Activated naive CD4-positive, alpha-beta T cell treated with anti-CD3 and anti-CD28 coated beads, Interleukin-2, amount 10 ng/mL, durations not matched to agents 7 days and 5 days (primary cell): ENCODE results near the gene RARG.
A peak's percentile ranks its signal among the peaks of the same experiment; 100 is the strongest.

Source experiments
- CTCF ChIA-PET: fragments of 350-600 bp; sonication (Branson Sonifier 250); formaldehyde crosslinking; loops from one replicate; lab custom pipeline; 2021; ENCODE audit warnings: antibody characterized with exemption; lab: Charles Lee
- DNase-seq: peaks from one replicate; pipeline ENCODE4 v3.0.0-alpha.2; 2020
- H3K27ac Mint-ChIP-seq: one replicate; pipeline ENCODE4 v1.8.0; 2021; ENCODE audit warnings: mild to moderate bottlenecking, moderate library complexity, mixed read lengths
- H3K27me3 Mint-ChIP-seq: one replicate; pipeline ENCODE4 v1.8.0; 2021; ENCODE audit warnings: mild to moderate bottlenecking, mixed read lengths
- H3K36me3 Mint-ChIP-seq: one replicate; pipeline ENCODE4 v1.8.0; 2021; ENCODE audit warnings: mixed read lengths
- H3K4me1 Mint-ChIP-seq: one replicate; pipeline ENCODE4 v1.8.0; 2021; ENCODE audit warnings: mixed read lengths
- H3K4me3 Mint-ChIP-seq: one replicate; pipeline ENCODE4 v1.8.0; 2021; ENCODE audit warnings: mild to moderate bottlenecking, moderate library complexity, mixed read lengths
- H3K9me3 Mint-ChIP-seq: one replicate; pipeline ENCODE4 v1.8.0; 2021; ENCODE audit warnings: mixed read lengths

The RARG gene

DNA sequence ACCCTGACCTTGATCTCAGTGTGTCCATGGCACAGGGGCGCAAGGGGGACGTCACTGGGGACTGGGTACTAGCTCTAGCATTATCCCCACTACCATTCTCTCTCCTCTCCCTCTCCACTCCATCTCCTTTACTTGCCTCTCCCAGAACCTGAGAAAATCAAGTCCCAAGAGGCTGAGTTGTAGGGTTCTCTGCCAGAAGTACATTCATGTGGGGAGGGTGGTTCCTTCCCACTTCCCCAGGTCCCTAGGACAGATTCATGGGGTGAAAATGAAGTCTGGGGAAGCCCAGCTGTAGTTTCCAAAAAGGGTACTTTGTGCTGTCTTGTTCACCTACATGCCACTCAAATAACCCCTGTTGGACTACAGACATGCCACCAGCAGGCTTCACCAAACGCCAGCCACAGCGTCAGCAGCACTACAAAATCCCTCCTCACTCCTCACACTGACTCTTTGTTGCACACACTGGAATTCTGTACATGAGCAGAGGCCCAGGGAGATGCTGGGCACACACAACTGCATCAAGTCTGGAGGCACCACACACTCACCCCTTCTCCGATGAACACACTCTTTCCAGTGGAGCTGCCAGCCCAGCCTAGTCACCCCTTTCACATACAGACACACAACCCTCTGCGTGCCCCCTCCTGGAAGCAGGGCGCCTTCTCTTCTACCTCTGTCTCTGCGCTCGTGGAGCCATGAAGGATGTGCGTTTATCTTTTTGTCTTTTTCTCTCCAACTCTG is 6.9 kb downstream of the RARG start:
- Mint-ChIP-seq H3K27me3 (peaks cover 20% of the 10 kb centered on the region), H3K4me1 (peaks cover 59% of the 10 kb centered on the region), H3K36me3 (peaks cover 4% of the 10 kb centered on the region), H3K9me3 (no peaks in the 10 kb centered on the region), H3K4me3 (no peak overlapping the region), H3K27ac (peak overlapping the region; percentile 75)
- CTCF ChIA-PET, result interaction anchor here (1.2 to 1.8 kb wide), 2 partner anchors 13 to 27 kb away, joined by 4 to 6 read pairs; a partner anchor contains a TSS
- DNase-seq, result no peak

DNA sequence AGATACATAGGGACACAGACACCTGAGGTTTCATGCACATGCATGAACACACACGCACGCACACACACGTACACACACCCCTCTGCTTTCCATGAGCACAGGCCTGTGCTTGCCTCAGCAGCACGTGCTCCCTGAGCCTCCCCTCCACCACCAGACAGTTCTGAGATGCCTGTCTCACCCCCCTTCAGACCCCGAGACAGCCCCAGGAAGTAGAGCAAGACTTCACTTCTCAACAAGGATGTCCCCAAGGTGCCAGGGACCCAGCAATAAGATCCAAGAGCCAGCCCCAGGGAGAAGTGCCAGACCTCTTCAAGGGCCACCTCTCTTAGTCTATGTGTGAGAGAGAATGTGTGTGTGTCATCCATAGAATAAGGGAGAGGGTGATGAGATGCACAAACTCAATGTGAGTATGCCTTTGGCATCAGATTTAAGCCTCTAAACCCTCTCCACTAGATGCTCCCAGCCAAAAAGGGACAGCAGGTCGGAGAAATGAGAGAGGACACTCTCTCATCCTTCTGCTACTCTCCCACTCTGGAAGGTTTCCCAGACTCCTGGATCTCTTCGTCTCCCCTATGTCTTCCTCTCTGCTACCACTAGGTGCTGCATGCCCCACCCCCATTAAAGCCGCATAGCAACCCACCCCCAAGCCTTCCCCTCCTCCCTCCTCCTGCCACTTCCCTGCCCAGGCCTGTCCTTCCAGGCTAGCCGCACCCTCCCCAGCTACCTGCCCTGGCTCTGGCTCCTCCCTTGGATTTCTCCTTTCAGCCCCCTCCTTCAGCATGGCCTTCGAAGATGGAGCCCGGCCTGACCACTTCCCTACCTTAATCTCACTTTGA is 7.7 kb downstream of the RARG start:
- DNase-seq, result no peak
- H3K27me3 Mint-ChIP-seq, result peaks cover 15% of the 10 kb centered on the region
- H3K4me3 Mint-ChIP-seq, result peak overlapping the region; percentile 55
- peaks cover 63% of the 10 kb centered on the region for H3K4me1 Mint-ChIP-seq
- peaks cover 8% of the 10 kb centered on the region for H3K36me3 Mint-ChIP-seq
- peak overlapping the region; percentile 85 for H3K27ac Mint-ChIP-seq
- H3K9me3 Mint-ChIP-seq, result no peaks in the 10 kb centered on the region
- CTCF ChIA-PET, result interaction anchor here (1.2 to 2.5 kb wide), 3 partner anchors 10 to 27 kb away, joined by 4 to 11 read pairs (median 6); no protein-coding TSS in a partner anchor

DNA sequence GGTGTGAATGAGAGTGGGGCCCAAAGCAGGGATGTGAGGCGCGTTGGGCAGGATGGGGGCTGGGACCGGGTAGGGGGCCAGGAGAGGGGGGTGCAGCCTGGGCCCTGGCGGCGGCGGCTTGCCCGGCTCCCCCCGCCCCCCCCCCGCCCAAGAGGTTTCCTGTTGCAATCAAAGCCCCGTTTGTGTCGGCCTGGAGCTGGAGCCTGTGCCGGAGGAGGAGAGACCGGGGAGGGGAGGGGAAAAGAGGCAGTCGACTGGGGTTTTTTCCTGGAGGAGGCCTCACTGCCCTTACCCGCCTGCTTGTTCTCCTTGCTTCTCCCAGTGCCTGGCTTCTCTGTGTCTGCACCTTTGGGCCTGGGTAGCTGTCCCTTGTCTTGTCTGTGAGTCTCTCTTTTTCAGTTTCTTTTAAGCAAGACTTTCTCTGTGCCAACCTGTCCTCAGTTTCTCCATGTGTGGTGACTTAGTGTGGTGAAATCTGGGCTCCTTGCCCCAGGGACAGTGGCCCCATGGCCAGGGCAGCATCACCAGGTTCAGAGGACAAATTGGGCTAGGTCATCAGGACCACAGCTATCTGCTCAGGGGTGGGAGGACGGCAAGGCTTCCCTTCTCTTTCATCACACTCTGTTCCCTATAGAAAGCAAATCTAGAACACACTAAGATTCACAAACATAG is 8.5 kb downstream of the RARG start:
- Mint-ChIP-seq H3K9me3 (no peaks in the 10 kb centered on the region), H3K4me3 (peak overlapping the region; percentile 55), H3K36me3 (peaks cover 13% of the 10 kb centered on the region), H3K27me3 (peaks cover 15% of the 10 kb centered on the region), H3K27ac (peak overlapping the region; percentile 85), H3K4me1 (peaks cover 68% of the 10 kb centered on the region)
- CTCF ChIA-PET, result interaction anchor here (1.7 to 2.5 kb wide), 2 partner anchors 10 to 28 kb away, joined by 6 to 11 read pairs; no protein-coding TSS in a partner anchor
- peak; percentile 66 for DNase-seq

GRCh38 chr12:53222806-53223261 is 9.2 kb downstream of the RARG start:
- no peak for DNase-seq
- Mint-ChIP-seq H3K36me3 (peaks cover 14% of the 10 kb centered on the region), H3K4me1 (peaks cover 72% of the 10 kb centered on the region), H3K27ac (peak overlapping the region; percentile 88), H3K27me3 (peaks cover 15% of the 10 kb centered on the region), H3K9me3 (no peaks in the 10 kb centered on the region), H3K4me3 (peak overlapping the region; percentile 55)
- CTCF ChIA-PET, result interaction anchor here (0.9 to 2.5 kb wide), 3 partner anchors 9 to 28 kb away, joined by 3 to 11 read pairs (median 6); no protein-coding TSS in a partner anchor

DNA sequence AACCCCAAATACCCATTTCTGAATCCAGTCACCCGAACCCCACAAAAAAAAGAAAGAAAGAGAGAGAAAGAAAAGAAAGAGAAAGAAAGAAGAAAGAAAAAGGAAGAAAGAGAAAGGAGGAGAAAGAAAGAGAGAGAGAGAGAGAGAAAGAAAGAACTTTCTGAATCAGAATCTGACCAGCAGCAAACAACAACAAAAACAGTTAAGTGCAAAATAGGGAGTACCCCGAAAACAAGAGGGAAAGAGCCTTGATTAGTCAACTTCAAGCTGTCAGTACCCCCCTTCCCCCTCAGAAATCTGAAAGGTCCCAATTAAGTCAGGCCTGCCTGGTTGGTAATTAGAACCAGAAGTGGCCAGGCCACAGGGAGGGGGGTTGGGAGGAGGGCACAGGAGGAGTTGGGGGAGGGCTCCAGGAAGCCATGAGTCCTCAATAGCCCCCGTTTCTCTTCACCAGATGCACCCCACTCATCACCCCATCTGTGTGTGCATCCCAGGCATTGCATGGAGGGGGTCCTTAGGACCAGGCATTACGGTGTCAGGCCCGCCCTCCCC is 9.8 kb downstream of the RARG start:
- Mint-ChIP-seq H3K9me3 (no peaks in the 10 kb centered on the region), H3K4me1 (peaks cover 77% of the 10 kb centered on the region), H3K36me3 (peaks cover 16% of the 10 kb centered on the region), H3K27me3 (peaks cover 15% of the 10 kb centered on the region), H3K27ac (peak overlapping the region; percentile 88), H3K4me3 (peak overlapping the region; percentile 69)
- DNase-seq, result no peak
- CTCF ChIA-PET, result interaction anchor here (0.9 to 2.5 kb wide), 2 partner anchors 8 to 26 kb away, joined by 3 to 11 read pairs; no protein-coding TSS in a partner anchor

DNA sequence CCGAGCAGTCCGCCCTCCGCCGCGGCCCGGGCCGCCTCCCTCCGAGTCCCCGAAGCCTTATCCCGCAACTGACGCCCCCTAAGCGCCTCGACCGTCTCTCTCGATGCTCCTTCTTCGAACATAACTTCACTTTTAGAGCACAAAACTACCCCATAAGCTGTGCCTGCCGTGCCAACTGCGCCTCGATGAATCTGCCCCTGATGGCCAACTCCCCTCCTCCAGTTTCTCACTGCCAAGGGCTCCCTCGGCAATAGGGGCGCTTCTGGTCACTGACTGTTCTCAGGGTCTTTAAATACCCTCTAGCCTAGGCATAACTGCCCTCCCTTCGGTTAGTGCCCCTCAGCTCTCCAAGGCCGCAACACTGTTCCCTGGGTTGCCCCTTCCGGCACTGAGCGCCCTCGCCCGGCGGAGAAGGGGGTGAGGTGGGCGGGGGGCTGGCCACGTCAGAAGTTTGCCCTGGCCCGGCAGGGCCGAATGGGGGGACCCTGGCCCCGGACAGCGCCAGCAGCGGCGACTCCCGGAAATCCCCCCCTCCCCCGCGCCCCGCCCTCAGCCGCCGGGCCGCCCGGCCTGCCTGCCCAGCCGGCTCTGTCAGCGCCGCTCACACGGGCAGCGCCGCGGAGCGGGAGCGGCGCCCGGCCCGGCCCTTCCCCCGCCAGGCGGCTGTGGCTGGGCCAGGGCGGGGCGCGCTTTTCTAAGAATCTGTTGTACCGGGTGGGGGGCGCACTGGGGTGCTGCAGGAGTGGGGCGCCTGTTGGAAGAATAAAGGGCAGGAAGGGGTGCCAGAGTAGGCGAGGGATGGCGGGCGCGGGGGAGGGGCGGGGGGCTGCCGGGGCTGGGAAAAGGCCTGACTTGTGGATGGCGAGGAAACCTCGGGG is 10.6 kb downstream of the RARG start:
- Mint-ChIP-seq H3K9me3 (no peaks in the 10 kb centered on the region), H3K4me1 (peaks cover 79% of the 10 kb centered on the region), H3K4me3 (peak overlapping the region; percentile 99), H3K36me3 (peaks cover 18% of the 10 kb centered on the region), H3K27ac (peak overlapping the region; percentile 95), H3K27me3 (peaks cover 9% of the 10 kb centered on the region)
- CTCF ChIA-PET, result interaction anchor here (0.7 to 13.8 kb wide), 5 partner anchors 10 to 46 kb away, joined by 3 to 250 read pairs (median 8); partner anchors contain the start of gene ESPL1
- peak; percentile 72 for DNase-seq

DNA sequence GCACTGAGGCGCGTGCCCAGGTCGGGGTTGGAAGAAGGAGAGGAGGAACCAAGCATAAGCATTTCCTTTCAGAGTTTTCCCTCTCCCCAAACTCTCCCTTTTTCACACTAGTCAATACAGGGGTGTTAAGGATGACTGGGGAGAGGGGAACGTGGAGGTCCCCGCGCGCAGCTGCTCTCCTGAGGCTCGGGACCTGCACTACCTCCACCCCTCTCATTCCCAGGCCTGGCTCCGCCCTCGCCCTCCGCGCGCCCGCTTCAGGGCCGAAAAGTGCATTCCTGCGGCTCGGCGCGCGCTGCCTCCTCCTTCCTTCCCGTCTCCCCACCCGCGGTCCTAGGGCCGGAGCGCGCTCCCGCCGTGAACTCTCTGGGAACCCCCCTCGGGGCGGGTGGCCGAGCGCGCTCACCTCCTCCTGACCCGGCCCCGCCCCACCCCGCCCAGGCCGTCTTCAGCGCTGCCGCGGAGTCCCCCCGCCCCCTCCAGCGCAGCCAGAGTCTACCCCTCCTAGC is 11.3 kb downstream of the RARG start:
- Mint-ChIP-seq H3K27ac (peak overlapping the region; percentile 95), H3K4me1 (peaks cover 82% of the 10 kb centered on the region), H3K9me3 (no peaks in the 10 kb centered on the region), H3K36me3 (peaks cover 25% of the 10 kb centered on the region), H3K4me3 (peak overlapping the region; percentile 99), H3K27me3 (peaks cover 7% of the 10 kb centered on the region)
- DNase-seq, result peak; percentile 88
- CTCF ChIA-PET, result interaction anchor here (0.7 to 13.8 kb wide), 6 partner anchors 10 to 47 kb away, joined by 3 to 250 read pairs (median 7); partner anchors contain the start of gene ESPL1

- Mint-ChIP-seq H3K4me3 (peak overlapping the region; percentile 99), H3K4me1 (peaks cover 82% of the 10 kb centered on the region), H3K27me3 (peaks cover 4% of the 10 kb centered on the region), H3K9me3 (no peaks in the 10 kb centered on the region), H3K36me3 (peaks cover 30% of the 10 kb centered on the region), H3K27ac (peak overlapping the region; percentile 95)
- DNase-seq, result peak; percentile 91
- CTCF ChIA-PET, result interaction anchor here (0.7 to 13.8 kb wide), 8 partner anchors 9 to 103 kb away, joined by 3 to 250 read pairs (median 6); partner anchors contain the start of gene ESPL1
These were observed 11.9 kb downstream of the RARG start for GRCh38 chr12:53219956-53220693.

- H3K4me3 Mint-ChIP-seq, result peak overlapping the region; percentile 99
- CTCF ChIA-PET, result interaction anchor here (0.7 to 13.8 kb wide), 9 partner anchors 8 to 104 kb away, joined by 3 to 250 read pairs (median 6); partner anchors contain the start of genes AAAS and ESPL1
- H3K27me3 Mint-ChIP-seq, result no peaks in the 10 kb centered on the region
- peaks cover 82% of the 10 kb centered on the region for H3K4me1 Mint-ChIP-seq
- H3K9me3 Mint-ChIP-seq, result no peaks in the 10 kb centered on the region
- H3K36me3 Mint-ChIP-seq, result peaks cover 35% of the 10 kb centered on the region
- H3K27ac Mint-ChIP-seq, result peak overlapping the region; percentile 95
- peak; percentile 70 for DNase-seq
These were observed 12.6 kb downstream of the RARG start for GRCh38 chr12:53219292-53219955.

DNA sequence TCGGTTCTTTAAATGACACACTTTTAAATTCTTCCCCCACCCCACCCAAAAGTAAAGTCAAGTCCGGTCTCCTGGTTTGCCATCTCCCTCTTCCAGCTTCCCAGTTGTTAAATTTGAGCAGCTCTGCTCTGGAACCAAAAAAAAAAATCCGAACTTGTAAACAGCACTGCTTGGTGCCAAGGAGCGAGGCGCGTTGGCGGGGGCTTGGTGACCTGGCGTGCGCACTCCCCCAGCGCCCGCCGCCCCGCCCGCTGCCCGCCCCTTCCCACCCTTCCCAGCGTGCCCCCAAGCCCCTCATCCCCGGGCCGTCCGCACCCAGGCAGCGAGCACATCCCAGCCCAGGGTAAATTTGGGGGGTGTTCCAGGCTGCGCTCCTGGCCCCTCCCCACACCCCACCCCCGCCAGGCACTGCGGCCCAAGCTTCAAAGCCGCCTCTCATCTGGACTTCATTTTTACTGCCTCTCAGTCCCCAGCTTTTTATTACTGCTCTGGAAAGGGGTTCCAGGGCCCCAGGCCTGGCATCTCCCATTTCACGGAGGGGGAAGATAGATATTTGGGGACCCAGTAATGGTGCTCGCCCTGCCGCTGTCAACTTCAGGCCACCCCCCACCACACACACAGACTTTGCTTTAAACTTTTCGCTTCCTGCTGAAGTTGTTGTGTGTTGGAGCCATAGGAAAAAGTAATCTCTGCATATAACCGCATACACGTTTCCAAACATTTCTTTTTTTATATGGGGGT is 13.3 kb downstream of the RARG start:
- CTCF ChIA-PET, result interaction anchor here (0.9 to 13.8 kb wide), 8 partner anchors 8 to 104 kb away, joined by 3 to 250 read pairs (median 7); partner anchors contain the start of genes AAAS and ESPL1
- Mint-ChIP-seq H3K4me1 (peaks cover 82% of the 10 kb centered on the region), H3K4me3 (peak overlapping the region; percentile 99), H3K36me3 (peaks cover 42% of the 10 kb centered on the region), H3K27ac (peak overlapping the region; percentile 95), H3K27me3 (no peaks in the 10 kb centered on the region), H3K9me3 (no peaks in the 10 kb centered on the region)
- DNase-seq, result peak; percentile 36

GRCh38 chr12:53217931-53218307 is 14.1 kb downstream of the RARG start:
- no peaks in the 10 kb centered on the region for H3K9me3 Mint-ChIP-seq
- no peak for DNase-seq
- H3K27ac Mint-ChIP-seq, result peak overlapping the region; percentile 85
- H3K36me3 Mint-ChIP-seq, result peaks cover 50% of the 10 kb centered on the region
- H3K27me3 Mint-ChIP-seq, result no peaks in the 10 kb centered on the region
- CTCF ChIA-PET, result interaction anchor here (0.9 to 13.8 kb wide), 6 partner anchors 28 to 105 kb away, joined by 3 to 250 read pairs (median 128); partner anchors contain the start of genes AAAS, ESPL1 and PFDN5
- peak overlapping the region; percentile 99 for H3K4me3 Mint-ChIP-seq
- H3K4me1 Mint-ChIP-seq, result peaks cover 81% of the 10 kb centered on the region
